SK-N-SH (cell line): ENCODE results near the gene F2RL2. TPM values are rescaled to one million over a fixed set of nuclear protein-coding genes. Genes with fewer than 3 reads are reported as not detected.

Source experiments
- CTCF ChIA-PET: fragments of 300-600, 350-600 bp; formaldehyde crosslinking; extraction: SDS; loops from one replicate; lab custom pipeline; 2021; lab: Yijun Ruan, JAX
- POLR2A ChIA-PET: fragments of 350-600 bp; sonication (Branson Sonifier 250); formaldehyde crosslinking; extraction: SDS; loops from one replicate; lab custom pipeline; 2020; ENCODE audit warnings: antibody characterized with exemption, inconsistent platforms; lab: Yijun Ruan, JAX
- DNase-seq: peaks from one replicate; pipeline ENCODE4 v3.0.0; 2012
- H2AFZ ChIP-seq: fragments of 200-600 bp; sonication (generic); 2 replicates; pipeline ENCODE4 v1.8.1; 2016; ENCODE audit warnings: antibody characterized with exemption, mild to moderate bottlenecking, low read depth
- H3F3A ChIP-seq: fragments of 200-600 bp; sonication (generic); replicated peaks from 2 replicates; pipeline ENCODE3; 2016; ENCODE audit warnings: antibody characterized with exemption, mild to moderate bottlenecking; ENCODE audit not compliant: insufficient read depth
- H3K27ac ChIP-seq, 2 experiments: fragments of 200-500 bp in 1 of 2; fragments of 200-600 bp in 1 of 2; sonication (Bioruptor generic) in 1 of 2; sonication (generic), shearing (Covaris generic) in 1 of 2; 2 replicates each; pipeline versions ENCODE4 v1.5.1 to v1.6.1; 2014 to 2016; ENCODE audit warnings: low read depth in 2 of 2, inconsistent platforms in 1 of 2, low read length in 1 of 2, mild to moderate bottlenecking in 1 of 2, mixed read lengths in 1 of 2
- H3K27me3 ChIP-seq: fragments of 200-600 bp; sonication (generic), shearing (Covaris generic); 2 replicates; pipeline ENCODE4 v1.6.1; 2016; ENCODE audit warnings: mixed run types; ENCODE audit not compliant: insufficient read depth
- H3K36me3 ChIP-seq, 2 experiments: fragments of 200-500 bp in 1 of 2; fragments of 200-600 bp in 1 of 2; sonication (Bioruptor generic) in 1 of 2; sonication (generic) in 1 of 2; replicated peaks in 1 of 2; 2 replicates each; pipeline versions ENCODE3 to v1.5.1; 2014 to 2016; ENCODE audit warnings: low read length in 1 of 2, mild to moderate bottlenecking in 1 of 2; ENCODE audit not compliant: insufficient read depth in 2 of 2, control insufficient read depth in 1 of 2
- H3K4me1 ChIP-seq, 2 experiments: fragments of 200-500 bp in 1 of 2; fragments of 200-600 bp in 1 of 2; sonication (Bioruptor generic) in 1 of 2; sonication (generic), shearing (Covaris generic) in 1 of 2; 2 replicates each; pipeline versions ENCODE4 v1.5.1 to v1.6.1; 2014 to 2016; ENCODE audit warnings: low read depth in 1 of 2, low read length in 1 of 2, mixed run types in 1 of 2; ENCODE audit not compliant: insufficient read depth in 2 of 2, control insufficient read depth in 1 of 2
- H3K4me2 ChIP-seq: fragments of 200-600 bp; sonication (generic), shearing (Covaris generic); 2 replicates; pipeline ENCODE4 v1.6.1; 2017; ENCODE audit warnings: mixed run types
- H3K4me3 ChIP-seq, 2 experiments: fragments of 200-500 bp in 1 of 2; fragments of 200-600 bp in 1 of 2; sonication (Bioruptor generic) in 1 of 2; sonication (generic), shearing (Covaris generic) in 1 of 2; 2 replicates each; pipeline versions ENCODE4 v1.5.1 to v1.8.1; 2014 to 2016; ENCODE audit warnings: low read depth in 2 of 2, inconsistent platforms in 1 of 2, low read length in 1 of 2, mild to moderate bottlenecking in 1 of 2, mixed read lengths in 1 of 2, moderate library complexity in 1 of 2
- H3K79me2 ChIP-seq: fragments of 200-600 bp; sonication (generic); 2 replicates; pipeline ENCODE4 v1.8.1; 2017; ENCODE audit warnings: mild to moderate bottlenecking; ENCODE audit not compliant: insufficient read depth
- H3K9ac ChIP-seq: fragments of 200-600 bp; sonication (generic); 2 replicates; pipeline ENCODE4 v1.6.1; 2017; ENCODE audit warnings: mixed run types
- H3K9me2 ChIP-seq: fragments of 200-600 bp; sonication (generic); 2 replicates; pipeline ENCODE4 v1.6.1; 2017; ENCODE audit warnings: mixed run types
- H3K9me3 ChIP-seq: fragments of 200-600 bp; sonication (generic); 2 replicates; pipeline ENCODE4 v1.6.1; 2017; ENCODE audit warnings: mixed run types, mild to moderate bottlenecking, moderate library complexity
- H4K20me1 ChIP-seq: fragments of 200-600 bp; sonication (generic); 2 replicates; pipeline ENCODE4 v1.6.1; 2017; ENCODE audit warnings: mild to moderate bottlenecking, mixed run types; ENCODE audit not compliant: insufficient read depth
- CHD2 ChIP-seq: fragments of 150-350 bp; IDR thresholded peaks from 2 replicates; pipeline ENCODE4 v1.6.1; 2018; ENCODE audit warnings: low read length; ENCODE audit not compliant: partially characterized antibody
- CTCF ChIP-seq: fragments of 200-600 bp; sonication (generic); IDR thresholded peaks from 2 replicates; pipeline ENCODE4 v1.6.1; 2017; ENCODE audit warnings: antibody characterized with exemption, mild to moderate bottlenecking, moderate library complexity
- ELF1 ChIP-seq: IDR thresholded peaks from 2 replicates; pipeline ENCODE4 v1.4.0; 2012
- FOSL2 ChIP-seq: IDR thresholded peaks from 2 replicates; pipeline ENCODE4 v1.4.0; 2012; ENCODE audit warnings: low read depth, mild to moderate bottlenecking, moderate library complexity, borderline replicate concordance
- IRF3 ChIP-seq: fragments of 150-350 bp; IDR thresholded peaks from 2 replicates; pipeline ENCODE4 v1.6.1; 2016; ENCODE audit warnings: mild to moderate bottlenecking, low read depth, low read length
- MEF2A ChIP-seq: IDR thresholded peaks from 2 replicates; pipeline ENCODE4 v1.4.0; 2012; ENCODE audit warnings: low read depth, borderline replicate concordance
- MXI1 ChIP-seq: IDR thresholded peaks from 2 replicates; pipeline ENCODE4 v1.6.1; 2012; ENCODE audit warnings: mild to moderate bottlenecking, low read depth, low read length, improper control_type of control experiment
- REST ChIP-seq: IDR thresholded peaks from 2 replicates; pipeline ENCODE4 v1.6.1; 2012; ENCODE audit warnings: mild to moderate bottlenecking, low read depth, low read length, moderate library complexity
- TAF1 ChIP-seq: IDR thresholded peaks from 2 replicates; pipeline ENCODE4 v1.6.1; 2012; ENCODE audit warnings: low read depth, mild to moderate bottlenecking, low read length, moderate library complexity, borderline replicate concordance
- WGBS: methylation state at CpG from one replicate; pipeline ENCODE4 v1.1.6; 2017; ENCODE audit warnings: low lambda C conversion rate; 5-methylcytosine and 5-hydroxymethylcytosine counted together
- polyA plus RNA-seq, 3 experiments: library from polyadenylated mRNA; depleted of rRNA; stranded (reverse); fragments of >200 nt; gene quantifications; 2 replicates each; pipeline ENCODE4 v1.2.3, GENCODE V29; 2012
- TF ChIP-seq, protein P1 (sequence below): IDR thresholded peaks from 2 replicates; pipeline ENCODE4 v1.4.0; 2012; ENCODE audit warnings: low read depth, borderline replicate concordance

Gene F2RL2
- polyA plus RNA-seq, 1 of the 3 experiments (the other 2 are of a cell fraction): 29.4 TPM

GRCh38 chr5:76637490-76637889, 14.3 kb upstream of the F2RL2 start:
- H4K20me1 ChIP-seq: no peaks in the 10 kb centered on the region
- no peaks in the 10 kb centered on the region for H3F3A ChIP-seq
- DNase-seq: no peak
- H3K79me2 ChIP-seq: no peaks in the 10 kb centered on the region
- POLR2A ChIA-PET: no interaction called here
- H3K27me3 ChIP-seq: no peaks in the 10 kb centered on the region
- H3K4me3 ChIP-seq: no peak overlapping the region
- H3K27ac ChIP-seq: no peak overlapping the region
- TF ChIP-seq ELF1: no peak
- TF ChIP-seq MEF2A: no peak
- TF ChIP-seq CTCF: no peak
- TF ChIP-seq CHD2: no peak
- no peak for TF ChIP-seq FOSL2
- TF ChIP-seq, protein P1, sequence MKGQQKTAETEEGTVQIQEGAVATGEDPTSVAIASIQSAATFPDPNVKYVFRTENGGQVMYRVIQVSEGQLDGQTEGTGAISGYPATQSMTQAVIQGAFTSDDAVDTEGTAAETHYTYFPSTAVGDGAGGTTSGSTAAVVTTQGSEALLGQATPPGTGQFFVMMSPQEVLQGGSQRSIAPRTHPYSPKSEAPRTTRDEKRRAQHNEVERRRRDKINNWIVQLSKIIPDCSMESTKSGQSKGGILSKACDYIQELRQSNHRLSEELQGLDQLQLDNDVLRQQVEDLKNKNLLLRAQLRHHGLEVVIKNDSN: no peak
- no peak for TF ChIP-seq TAF1
- TF ChIP-seq, all 33 proteins: peak for 0
- Histone ChIP-seq H3K4me2 (no peak overlapping the region), H3K9ac (no peak overlapping the region), H3K9me2 (no peaks in the 10 kb centered on the region), H3K4me1 (peaks cover 0 to 6% of the 10 kb centered on the region in 2 experiments; a peak in 1 of 4 replicates), H3K9me3 (no peaks in the 10 kb centered on the region), H2AFZ (no peak overlapping the region), H3K36me3 (no peaks in the 10 kb centered on the region)
- CTCF ChIA-PET: interaction anchor here (0.8 to 4.3 kb wide), 3 partner anchors 19 to 137 kb away, joined by 3 to 23 read pairs (median 4); no protein-coding TSS in a partner anchor
- 87% methylated on average over 2 of the region's 2 CpGs for WGBS

- H3K79me2 ChIP-seq: no peaks in the 10 kb centered on the region
- H3K4me1 ChIP-seq: peaks cover 0 to 5% of the 10 kb centered on the region in 2 experiments; a peak in 1 of 4 replicates
- no peak overlapping the region for H3K4me2 ChIP-seq
- no peak overlapping the region for H3K4me3 ChIP-seq
- CTCF ChIA-PET: interaction anchor here (1.5 to 4.3 kb wide), 2 partner anchors 34 to 140 kb away, joined by 4 to 23 read pairs; no protein-coding TSS in a partner anchor
- no peaks in the 10 kb centered on the region for H3K36me3 ChIP-seq
- DNase-seq: no peak
- H2AFZ ChIP-seq: no peak overlapping the region
- no peaks in the 10 kb centered on the region for H3K9me3 ChIP-seq
- no peaks in the 10 kb centered on the region for H3K9me2 ChIP-seq
- TF ChIP-seq MXI1 (no peak), REST (no peak), IRF3 (no peak)
- H3F3A ChIP-seq: no peaks in the 10 kb centered on the region
- H4K20me1 ChIP-seq: no peaks in the 10 kb centered on the region
- no peak overlapping the region for H3K27ac ChIP-seq
- H3K27me3 ChIP-seq: no peaks in the 10 kb centered on the region
- 49% methylated on average over 4 of the region's 4 CpGs for WGBS
- POLR2A ChIA-PET: no interaction called here
- H3K9ac ChIP-seq: no peak overlapping the region
Measured at GRCh38 chr5:76634661-76635060, 11.5 kb upstream of the F2RL2 start.
